GM19035 (cell line): ENCODE results near the gene PRR33.
"Not testable (repeated sequence)": the region's sequence is repeated elsewhere in the genome, so short reads cannot be mapped to it uniquely, and the experiment has no call there.

ENCODE experiments used
- ATAC-seq: cut with Tn5 transposase; IDR thresholded peaks from one replicate; pipeline ENCODE4 v1.9.1; 2021; ENCODE audit not compliant: unreplicated experiment

Gene PRR33

DNA sequence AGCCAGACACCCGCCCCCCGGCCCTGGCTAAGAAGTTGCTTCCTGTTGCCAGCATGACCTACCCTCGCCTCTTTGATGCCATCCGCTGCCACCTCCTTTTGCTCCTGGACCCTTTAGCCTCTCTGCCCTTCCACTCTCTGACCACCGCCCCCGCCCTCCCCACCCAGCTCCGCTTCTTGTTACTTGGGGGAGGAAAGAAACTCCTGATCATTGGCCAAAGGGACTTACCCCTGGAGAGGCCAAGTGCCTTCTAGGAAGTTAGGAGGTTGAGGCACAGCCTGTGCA, at the start of gene PRR33:
TSS of gene PRR33 (minus strand) at position 65 of the 285 bp plus-strand sequence. CDS start 1,311 bp downstream, outside the sequence.
- no peak for ATAC-seq

- not testable (repeated sequence) for ATAC-seq
These were observed 48.1 kb upstream of the PRR33 start for GRCh38 chr11:1939788-1940187.

- ATAC-seq, result no peak
These were observed 47.4 kb upstream of the PRR33 start for GRCh38 chr11:1939006-1939625.

DNA sequence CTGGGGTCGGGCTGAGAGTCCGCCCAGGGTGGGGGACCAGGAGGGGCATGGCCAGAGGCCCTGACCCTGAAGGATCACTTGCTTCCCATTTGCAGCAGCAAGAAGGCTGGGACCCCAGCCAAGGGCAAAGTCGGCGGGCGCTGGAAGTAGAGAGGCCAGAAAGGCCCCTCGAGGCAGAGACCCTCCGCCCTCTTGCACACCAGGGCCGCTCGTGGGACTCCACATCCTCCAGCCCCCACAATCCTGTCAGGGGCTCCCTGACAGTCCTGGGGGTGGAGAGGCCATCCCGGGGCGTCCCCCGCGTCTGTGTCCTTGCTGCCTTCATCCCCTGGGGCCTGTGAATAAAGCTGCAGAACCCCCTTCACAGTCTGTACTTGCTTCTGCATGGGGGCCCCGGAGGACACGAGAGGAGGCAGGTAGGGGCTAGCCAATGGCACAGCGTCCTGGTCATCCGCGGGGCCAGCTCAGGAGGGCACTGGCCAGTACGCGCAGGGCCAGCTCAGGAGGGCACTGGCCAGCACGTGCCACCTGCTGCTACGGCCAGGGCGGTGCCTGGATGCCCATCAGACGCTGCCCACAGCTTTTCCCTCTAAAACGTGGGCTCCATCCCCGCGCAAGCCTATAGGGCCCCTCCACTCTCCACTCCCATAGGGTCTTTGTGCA, 46.8 kb upstream of the PRR33 start:
- ATAC-seq, result no peak

DNA sequence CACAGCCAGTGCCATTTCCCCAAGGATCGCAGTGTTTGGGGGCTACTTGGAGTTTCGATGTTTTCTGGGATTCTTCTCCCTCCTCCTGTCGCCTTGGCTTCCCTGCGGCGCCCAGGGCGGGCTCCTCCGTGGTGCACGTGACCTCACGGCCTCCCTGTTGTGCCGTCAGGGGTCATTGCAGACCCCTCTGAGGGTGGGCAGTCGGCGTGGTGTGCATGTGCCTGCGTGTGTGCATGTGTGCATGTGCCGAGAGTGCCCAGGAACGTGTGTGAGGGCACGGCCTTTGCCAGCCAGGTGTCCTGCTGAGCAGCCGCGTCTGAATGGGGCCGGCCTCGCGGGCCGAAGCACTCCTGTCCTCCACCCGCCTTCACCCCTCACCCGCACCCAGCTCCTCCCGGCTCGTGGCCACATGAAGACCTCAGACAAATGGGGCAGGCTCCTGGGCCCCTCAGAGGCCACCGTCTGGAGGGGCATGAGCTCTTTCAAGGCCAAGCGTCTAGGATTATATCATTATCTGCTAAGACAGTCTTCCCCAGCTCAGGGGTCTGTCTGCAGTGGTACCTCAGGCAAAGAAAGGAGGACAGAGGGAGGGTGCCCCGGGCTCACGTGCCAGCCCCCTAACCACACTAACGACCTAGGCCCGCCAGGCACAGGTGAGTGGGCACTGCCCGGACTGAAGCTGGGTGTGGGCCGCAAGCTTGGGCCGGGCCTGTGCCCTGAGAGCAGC, 46.1 kb upstream of the PRR33 start:
- ATAC-seq, result no peak

GRCh38 chr11:1936781-1937615, 45.3 kb upstream of the PRR33 start:
- ATAC-seq, result no peak

GRCh38 chr11:1936072-1936780, 44.5 kb upstream of the PRR33 start:
- ATAC-seq, result no peak

DNA sequence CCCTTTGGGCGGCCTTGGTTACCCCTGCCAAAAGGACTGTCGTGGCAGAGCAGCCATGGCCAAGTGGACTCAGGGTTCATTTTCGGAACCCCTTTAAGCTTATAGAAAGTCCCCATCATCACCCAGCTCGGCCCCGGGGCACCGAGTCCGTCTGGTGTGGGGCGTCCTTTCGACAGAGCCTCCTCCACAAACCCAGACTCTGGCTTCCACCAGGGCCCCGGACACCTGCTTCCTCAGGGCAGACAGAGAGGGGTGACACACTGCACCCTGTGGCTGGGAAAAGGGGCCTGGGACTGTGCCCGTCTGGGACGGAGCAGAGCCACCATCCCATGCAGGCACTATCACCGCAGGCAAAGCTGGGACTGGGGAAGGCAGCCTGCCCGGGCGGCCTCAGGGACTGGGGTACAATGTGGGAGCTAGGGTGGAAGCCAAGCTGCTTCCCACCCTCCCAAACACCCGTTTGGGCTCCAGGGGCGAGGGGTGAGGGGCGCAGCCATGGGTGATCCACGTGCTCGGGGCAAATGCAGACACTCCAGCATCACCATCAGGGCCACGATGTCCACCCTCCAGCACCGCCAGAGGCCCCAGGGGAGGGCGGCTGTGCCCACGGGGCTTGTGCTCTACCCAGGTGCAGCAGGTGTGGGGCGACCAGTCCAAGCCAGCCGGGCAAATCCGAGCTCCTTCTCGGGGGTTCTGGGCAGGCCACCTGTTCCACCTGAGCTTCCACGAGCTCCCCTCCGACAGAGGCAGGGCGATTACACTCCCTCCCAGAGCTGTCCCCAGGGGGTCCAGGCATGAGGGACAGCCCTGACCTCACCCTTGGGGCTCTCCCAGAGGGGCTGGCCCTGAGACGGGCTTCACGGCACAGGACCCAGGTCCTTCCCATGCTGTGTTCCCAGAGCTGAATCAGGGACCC, 43.7 kb upstream of the PRR33 start:
- ATAC-seq, result no peak

DNA sequence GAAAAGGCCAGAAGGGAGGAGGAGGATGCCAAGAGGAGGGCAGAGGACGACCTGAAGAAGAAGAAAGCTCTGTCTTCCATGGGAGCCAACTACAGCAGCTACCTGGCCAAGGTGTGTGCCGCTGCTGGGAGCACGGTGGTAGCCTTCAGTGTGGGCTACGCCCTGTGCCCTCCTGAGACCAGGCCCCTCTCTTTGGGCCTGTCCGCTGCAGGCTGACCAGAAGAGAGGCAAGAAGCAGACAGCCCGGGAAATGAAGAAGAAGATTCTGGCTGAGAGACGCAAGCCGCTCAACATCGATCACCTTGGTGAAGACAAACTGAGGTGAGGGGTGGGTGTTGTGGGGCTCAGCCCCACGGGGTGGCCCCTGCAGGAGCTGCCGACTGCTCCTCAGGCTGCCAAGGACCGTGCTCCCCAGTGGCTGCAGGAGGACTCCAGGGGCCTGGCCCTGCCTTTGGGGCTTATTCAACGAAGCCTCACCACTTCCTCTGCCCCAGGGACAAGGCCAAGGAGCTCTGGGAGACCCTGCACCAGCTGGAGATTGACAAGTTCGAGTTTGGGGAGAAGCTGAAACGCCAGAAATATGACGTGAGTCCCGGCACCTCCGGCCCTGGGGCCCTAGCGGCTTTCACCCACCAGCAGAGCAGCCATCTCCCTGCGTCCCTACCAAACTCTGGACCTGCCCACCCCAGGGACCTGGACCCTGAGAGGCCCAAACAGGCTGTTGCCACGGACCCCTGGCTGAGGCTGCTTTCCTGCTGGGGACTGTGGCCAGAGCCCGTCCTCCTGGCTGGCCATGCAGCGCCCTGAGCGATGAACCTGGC, 42.9 kb upstream of the PRR33 start:
- no peak for ATAC-seq

DNA sequence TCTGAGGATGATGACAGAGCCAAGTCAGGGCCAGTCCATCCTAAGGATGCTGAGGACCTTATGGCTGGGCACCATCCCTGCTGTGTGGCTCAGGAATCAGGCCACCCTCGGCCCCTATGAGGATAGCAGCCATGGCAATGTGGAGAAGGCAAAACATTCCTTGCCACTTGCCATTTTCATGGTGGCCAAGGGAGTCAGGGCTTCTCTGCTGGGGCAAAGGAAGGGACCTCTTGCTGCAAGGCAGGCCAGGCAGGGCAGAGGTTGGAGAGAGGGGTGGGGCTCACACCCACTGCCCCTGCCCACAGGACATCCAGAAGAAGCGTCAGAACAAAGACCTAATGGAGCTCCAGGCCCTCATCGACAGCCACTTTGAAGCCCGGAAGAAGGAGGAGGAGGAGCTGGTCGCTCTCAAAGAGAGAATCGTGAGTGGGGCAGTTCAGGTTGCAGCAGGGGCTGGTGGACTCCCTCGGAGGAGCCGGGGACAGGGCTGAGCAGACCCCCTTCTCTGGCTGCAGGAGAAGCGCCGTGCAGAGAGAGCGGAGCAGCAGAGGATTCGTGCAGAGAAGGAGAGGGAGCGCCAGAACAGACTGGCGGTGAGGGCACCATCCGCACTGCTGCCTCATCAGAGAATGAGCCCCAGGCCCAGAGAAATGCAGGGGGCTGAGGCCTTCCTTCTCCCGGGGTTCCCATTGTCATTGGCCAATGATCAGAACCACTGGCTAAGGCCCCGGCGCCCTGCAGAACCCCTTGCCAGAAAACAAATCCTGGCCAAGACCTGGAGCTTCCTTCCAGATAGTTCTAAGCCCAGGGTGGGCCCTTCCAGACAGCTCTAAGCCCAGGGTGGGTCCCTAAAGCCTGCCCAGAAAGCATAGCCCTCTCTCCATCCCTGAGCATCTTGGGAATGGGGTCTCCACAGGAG, 42.0 kb upstream of the PRR33 start:
- ATAC-seq, result no peak

DNA sequence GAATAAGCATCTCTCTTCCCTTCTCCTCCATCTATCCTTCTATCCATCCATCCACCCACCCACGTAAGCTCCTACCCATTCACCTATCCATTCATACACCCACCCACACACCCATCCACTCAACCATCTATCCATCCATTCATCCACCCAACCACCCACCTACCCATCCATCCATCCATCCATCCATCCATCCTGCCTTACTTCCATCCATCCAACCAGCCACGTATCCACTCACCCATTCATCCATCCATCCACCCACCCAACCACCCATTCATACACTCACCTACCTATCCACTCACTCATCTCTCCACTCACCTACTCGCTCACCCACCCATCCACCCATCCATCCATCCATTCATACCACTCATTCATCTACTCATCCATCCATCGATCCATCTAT, 41.0 kb upstream of the PRR33 start:
- no peak for ATAC-seq

GRCh38 chr11:1932105-1932480, 40.4 kb upstream of the PRR33 start:
- no peak for ATAC-seq

DNA sequence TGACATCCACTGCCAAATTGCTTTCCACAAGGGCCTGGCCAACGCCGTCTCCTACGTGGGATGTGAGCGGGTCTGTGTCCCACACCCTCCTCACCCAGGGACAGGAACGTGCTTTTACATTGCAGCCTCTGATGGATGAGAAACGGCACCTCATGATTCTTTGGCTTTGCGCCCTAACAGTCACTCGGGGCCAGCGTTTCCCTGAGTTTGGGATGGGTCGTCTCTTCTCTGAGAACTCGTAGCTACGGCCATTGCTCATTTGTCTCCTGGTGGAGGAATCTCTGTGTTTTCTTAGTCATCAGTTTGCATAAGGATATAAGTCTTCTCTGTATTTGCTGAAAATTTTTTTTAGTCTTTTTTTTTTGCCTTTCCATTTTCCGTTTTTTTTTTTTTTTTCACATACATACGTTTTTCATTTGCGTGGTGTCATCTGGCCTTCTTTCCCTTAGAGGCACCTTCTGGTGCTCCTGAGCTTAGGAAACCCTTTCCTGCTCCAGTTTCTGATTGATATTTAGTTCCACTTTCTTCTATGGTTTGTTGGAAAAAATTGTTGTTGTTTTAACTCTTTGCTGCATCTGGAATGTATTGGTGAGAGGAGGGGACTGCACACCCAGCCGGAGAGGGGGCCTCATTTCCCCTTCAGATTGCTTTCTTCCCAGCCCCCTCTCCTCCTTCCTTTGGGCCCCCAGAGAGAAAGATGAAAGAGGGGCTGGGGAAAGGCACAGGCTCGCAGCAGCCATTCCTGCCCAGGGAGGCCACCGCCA, 39.8 kb upstream of the PRR33 start:
- ATAC-seq, result no peak

DNA sequence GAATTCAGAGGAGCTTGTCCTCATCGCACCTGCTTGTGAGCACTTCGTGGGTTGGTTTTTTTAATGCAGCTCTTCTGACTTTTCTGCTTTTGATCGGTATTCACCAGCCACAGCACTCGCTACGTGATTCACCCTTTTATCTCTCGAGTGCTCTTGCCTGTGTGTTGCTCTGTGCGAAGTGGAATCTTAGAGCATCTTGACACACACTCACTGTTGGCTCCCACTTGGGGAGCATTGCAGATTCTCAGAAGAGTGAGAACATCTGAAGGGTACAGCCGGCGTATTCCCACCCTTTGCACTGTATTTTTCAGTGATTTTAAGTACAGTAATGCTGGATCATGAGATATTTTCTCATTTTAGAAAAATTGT, 38.8 kb upstream of the PRR33 start:
- no peak for ATAC-seq

DNA sequence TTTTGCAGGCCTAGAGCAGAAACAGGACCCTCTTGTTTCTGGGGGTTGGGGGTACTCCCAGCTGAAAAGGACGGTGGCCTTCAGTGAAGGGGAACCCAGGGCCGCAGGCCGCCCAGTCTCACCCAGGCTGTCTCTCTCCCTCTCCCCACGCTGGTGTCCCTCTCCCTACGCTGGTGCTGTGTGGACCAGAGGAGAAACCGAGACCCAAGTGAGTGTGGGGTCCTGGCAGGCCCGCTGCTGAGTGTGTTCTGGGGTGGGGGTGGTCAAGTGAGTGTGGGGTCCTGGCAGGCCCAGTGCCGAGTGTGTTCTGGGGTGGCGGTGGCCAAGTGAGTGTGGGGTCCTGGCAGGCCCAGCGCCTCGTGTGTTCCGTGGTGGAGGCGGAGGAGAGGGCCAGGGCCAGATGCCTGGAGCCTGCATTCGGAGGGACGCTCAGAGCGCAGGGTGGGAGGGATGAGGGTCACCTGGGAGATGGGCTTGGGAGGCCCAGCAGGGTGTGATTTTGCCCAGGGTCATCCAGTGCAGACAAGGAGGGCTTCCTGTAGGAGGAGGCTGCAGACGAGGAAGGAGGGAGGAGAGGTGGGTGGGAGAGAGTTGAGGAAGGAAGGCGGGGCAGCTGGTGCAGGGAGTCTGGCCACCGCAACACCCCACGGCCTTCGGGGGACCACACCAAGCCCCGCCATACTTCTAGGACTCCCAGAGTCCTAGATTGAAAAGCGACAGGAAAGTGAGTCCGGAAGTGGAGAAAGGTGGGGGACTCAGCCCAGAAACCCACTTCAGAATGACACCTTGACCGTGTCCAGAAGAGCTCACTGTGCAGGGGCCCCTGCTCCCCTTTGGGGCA, 38.1 kb upstream of the PRR33 start:
- no peak for ATAC-seq

DNA sequence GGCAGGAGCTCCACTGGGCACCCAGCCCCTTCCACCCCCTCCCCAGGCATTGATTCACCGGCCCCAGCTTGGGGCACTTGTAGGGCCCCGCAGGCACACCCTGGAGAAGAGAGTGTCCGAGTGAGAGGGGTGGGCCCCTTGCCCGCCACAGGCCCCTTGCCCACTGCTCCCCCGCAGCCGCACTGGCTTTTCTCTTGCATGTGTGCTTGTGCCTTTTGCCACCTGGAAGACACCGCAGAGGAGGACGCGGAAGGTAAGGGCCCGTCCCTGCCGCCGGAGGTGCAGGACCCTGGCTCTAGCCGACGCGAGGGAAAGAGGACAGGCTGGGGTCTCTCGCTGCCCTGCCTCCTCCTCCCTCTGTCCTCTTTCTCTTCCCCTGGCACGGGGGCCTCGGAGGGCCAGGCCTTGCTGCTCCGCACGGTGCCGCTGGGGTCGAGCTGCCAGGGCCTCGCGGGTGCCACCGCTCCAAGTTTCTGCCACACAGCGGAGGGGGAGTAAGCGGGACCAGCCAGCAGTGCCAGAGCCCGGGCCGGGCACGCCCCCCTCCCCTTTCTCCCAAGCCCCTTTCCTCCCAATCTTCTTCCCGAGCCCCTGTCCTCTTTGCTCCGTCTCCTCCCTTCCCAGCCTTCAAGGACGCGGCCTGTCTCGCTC, 37.3 kb upstream of the PRR33 start:
- ATAC-seq, result no peak
